Tibial nerve (tissue), 4 donors: ENCODE results near the gene GNAI3.

ENCODE experiments used
- CTCF ChIP-seq, 5 experiments: fragments of 200-600 bp in 3 of 5; fragments of 450-650 bp in 2 of 5; sonication (generic) in 3 of 5; IDR thresholded peaks; one replicate each; pipeline ENCODE4 v1.5.1; 2016 to 2019; ENCODE audit warnings: antibody characterized with exemption in 5 of 5, mild to moderate bottlenecking in 3 of 5, moderate library complexity in 2 of 5
- EP300 ChIP-seq, 2 donors: sonication (generic); formaldehyde crosslinking; IDR thresholded peaks; one replicate each; pipeline ENCODE4 v1.6.1; 2017; ENCODE audit warnings: antibody characterized with exemption in 2 of 2, mild to moderate bottlenecking in 1 of 2
- POLR2A ChIP-seq, 2 donors: fragments of 450-650 bp; IDR thresholded peaks; one replicate each; pipeline ENCODE4 v1.6.1; 2017; ENCODE audit warnings: antibody characterized with exemption in 2 of 2, mild to moderate bottlenecking in 2 of 2, moderate library complexity in 2 of 2

GRCh38 chr1:109634771-109635750, 86.6 kb downstream of the GNAI3 start:
- TF ChIP-seq CTCF (IDR thresholded peaks at IDR 0.05) (no peak), POLR2A (IDR thresholded peaks at IDR 0.05) (no peak), EP300 (IDR thresholded peaks at IDR 0.05) (no peak)
